Right ventricle myocardium superior (tissue), 1 donor: ENCODE data around the gene ZNF211. TPM values are rescaled to one million over a fixed set of nuclear protein-coding genes. Genes with fewer than 3 reads are reported as not detected.
A peak's percentile ranks its signal among the peaks of the same experiment; 100 is the strongest.

Source experiments
- ATAC-seq: fragments of 200-7000 bp; cut with Tn5 transposase; one replicate; pipeline ENCODE4 v1.9.1; 2020; ENCODE audit warnings: mild to moderate bottlenecking; ENCODE audit not compliant: poor library complexity
- DNase-seq: peaks from one replicate; pipeline ENCODE4 v3.0.0-alpha.2; 2020
- intact Hi-C: fragments of 100-400 bp; cut with DNase I; formaldehyde crosslinking; loops from one replicate; pipeline ENCODE4 v1.11.2; 2022
- long read RNA-seq: library from polyadenylated mRNA; unstranded; transcript quantifications from one replicate; pipeline ENCODE4 v2.0.0, GENCODE V29; 2021
- total RNA-seq: library from RNA; stranded (reverse); fragmentation: NEBNext Ultra II Directional; extraction: Animal tissue kit (Norgen Biotek cat#: 25700); gene quantifications from one replicate; pipeline ENCODE4 v1.2.1, GENCODE V29; 2021
- donor health status: DM: no; HTN: yes; CAD: no; lungs with severe emphysema.

Gene ZNF211
- total RNA-seq = 8.6 TPM
- long read RNA-seq, partial matches to known transcripts = 1 of 23 reads
- long read RNA-seq, other reads (novel, unspliced or antisense) = 6 of 23 reads

GRCh38 chr19:57632987-57633831, at the start of gene ZNF211:
Gene ZNF211, plus strand, starts transcription at chr19:57633168. Its CDS starts 179 bp downstream, at chr19:57633347.
- intact Hi-C loops = no loop called here

DNA sequence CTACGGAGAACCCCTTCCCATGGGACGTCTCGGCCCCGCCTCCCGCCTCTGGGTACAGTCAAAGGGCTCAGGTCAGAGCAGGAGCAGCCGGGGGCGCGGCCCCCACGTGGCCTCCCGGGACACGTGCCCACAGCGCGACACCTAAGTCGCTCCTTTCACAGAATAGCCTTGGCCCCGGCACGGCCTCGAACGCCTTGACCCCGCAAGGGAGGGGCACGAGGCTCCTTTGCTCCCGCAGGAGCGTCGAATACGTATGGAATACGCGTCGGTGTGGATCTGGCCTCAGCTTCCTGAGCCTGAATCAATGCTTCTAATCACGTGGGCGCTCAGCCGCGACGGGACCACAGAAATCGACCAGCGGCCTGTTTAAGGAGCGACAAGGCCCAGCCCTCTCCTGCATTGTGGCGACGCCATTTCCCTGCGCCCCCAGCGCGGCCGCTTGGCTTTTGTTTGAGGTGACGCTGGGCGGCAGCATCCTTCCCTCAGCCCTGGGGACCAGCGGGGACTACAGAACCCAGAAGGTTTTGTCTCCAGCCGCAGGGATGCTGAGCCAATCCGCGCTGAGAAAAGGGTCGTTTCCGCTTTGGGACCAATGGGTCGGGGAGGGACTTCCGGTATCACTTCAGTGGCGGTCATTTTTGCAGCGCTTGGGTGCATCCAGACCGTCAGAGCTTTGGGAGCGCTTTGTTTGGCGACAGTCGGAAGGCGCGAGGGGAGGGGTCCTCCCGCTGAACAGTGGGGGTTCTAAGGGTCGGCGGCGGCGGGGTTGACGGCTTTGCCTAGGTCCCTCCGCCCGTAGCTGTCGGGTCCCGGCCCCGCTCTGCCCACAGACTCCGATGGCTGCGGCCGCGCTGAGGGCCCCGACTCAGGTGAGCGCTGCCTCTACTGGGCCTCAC, 49.2 kb upstream of the ZNF211 start, which contains the start of gene ZIK1:
TSS of gene ZIK1 (plus strand) at position 625 of the 896 bp plus-strand sequence. CDS start at position 837, 212 bp downstream.
- intact Hi-C loops = no loop called here
- DNase-seq (peak; percentile 93), ATAC-seq (peak; percentile 95)

More at GRCh38 chr19:57632987-57633831, at the start of gene ZNF211:
- peak; percentile 100 for ATAC-seq
- peak; percentile 96 for DNase-seq

DNA sequence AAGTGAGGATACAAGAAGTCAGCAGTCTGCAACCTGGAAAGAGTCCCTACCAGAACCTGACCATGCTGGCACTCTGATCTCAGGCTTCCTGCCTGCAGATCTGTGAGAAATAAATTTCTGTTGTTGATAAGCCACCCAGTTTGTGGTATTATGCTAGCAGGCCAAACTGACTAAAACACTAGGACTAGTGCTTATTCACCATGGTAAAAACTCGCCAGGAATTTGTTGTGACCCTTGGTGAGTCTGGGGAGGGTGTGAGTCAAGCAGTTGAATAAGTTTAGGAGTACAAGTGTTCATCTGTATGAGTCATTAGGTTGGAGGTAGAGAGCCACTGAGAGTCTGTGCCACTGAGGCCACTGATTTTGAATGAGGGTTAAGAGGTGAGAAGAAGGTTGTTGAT, 45.4 kb upstream of the ZNF211 start:
- DNase-seq (no peak), ATAC-seq (no peak)
- intact Hi-C loops = no loop called here

- intact Hi-C loops = no loop called here
- ATAC-seq = no peak
- no peak for DNase-seq
Observed at GRCh38 chr19:57599377-57599760, 33.6 kb upstream of the ZNF211 start.

- DNase-seq (peak; percentile 97), ATAC-seq (peak; percentile 100)
- intact Hi-C loops = no loop called here
Observed at GRCh38 chr19:57599761-57600383, 33.1 kb upstream of the ZNF211 start, which contains the start of gene ZNF530. Gene ZNF530, plus strand, starts transcription at chr19:57599885. Its CDS starts 4,461 bp downstream, at chr19:57604346.

DNA sequence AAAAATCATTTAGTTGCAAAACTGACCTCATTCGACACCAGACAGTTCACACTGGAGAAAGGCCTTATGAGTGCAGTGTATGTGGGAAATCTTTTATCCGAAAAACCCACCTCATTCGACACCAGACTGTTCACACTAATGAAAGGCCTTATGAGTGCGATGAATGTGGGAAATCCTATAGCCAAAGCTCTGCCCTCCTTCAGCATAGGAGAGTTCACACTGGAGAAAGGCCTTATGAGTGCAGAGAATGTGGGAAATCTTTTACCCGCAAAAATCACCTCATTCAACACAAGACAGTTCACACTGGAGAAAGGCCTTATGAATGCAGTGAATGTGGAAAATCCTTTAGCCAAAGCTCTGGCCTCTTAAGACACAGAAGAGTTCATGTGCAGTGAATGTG, 26.0 kb upstream of the ZNF211 start:
- intact Hi-C loops = no loop called here
- no peak for ATAC-seq
- no peak for DNase-seq

DNA sequence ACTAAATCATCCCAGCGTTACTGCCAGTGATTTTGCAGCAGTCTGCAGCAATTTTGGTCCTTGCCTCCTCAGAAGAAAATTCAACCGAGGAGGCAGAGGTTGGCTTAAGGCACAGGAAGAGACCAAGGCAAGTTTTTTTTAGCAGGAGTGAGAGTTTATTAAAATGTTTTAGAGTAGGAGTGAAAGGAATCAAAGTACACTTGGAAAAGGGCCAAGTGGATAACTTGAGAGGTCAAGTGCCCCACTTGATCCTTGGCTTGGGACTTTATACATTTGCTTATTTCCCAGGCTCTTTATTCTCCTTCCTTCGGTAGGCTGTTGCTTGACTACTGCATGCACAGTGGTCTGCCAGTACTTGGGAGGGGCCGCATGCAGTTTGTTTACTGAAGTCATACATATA, 21.9 kb upstream of the ZNF211 start:
- ATAC-seq (no peak), DNase-seq (no peak)
- intact Hi-C loops = no loop called here

DNA sequence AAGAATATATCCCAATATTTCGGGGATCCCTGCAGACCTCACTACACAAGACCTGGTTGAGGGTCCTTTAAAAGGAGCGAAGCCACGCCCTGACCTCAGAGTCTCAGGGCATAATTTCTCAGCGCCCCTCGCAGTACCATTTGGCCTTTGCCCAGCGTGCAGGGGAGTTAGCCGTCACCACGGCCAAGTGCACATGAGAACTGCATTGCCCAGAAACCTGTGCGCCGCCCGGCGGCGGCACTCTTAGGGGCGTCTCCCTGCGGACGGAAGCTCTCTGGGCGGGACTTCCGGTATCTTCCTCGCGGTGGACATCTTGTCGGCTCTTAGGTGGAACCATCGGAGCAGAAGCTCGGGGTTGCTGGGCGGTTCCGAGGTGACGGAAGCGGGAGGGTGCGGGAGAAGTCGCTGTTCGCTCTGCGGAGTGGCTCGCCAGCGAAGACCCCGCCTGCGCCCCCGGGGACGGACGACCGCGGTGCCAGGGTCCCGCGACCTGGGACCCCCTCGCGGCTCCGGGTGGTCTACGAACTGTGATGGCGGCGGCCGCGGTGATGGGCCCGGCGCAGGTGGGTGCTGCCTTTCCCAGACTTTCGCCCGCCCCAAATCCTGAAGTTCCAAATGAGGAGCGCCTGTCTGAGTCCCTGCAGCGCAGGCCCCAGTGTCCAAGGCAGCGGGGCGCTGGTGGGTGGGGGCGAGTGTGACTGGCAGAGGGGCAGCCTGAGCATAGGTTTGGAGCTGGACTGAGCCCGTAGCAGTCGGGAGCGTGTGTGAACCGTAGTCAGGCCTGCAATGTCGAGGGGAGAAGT, 18.8 kb upstream of the ZNF211 start, which contains the start of gene ZNF134:
TSS of gene ZNF134 (plus strand) at position 302 of the 803 bp plus-strand sequence. CDS start 5,227 bp downstream, outside the sequence.
- ATAC-seq = peak; percentile 99
- DNase-seq = peak; percentile 96
- intact Hi-C loops = no loop called here

GRCh38 chr19:57615346-57615745, 17.6 kb upstream of the ZNF211 start:
- DNase-seq (no peak), ATAC-seq (no peak)
- intact Hi-C loops = no loop called here

- ATAC-seq = no peak
- DNase-seq = no peak
- intact Hi-C loops = no loop called here
Observed at GRCh38 chr19:57620673-57621348, 12.2 kb upstream of the ZNF211 start.

DNA sequence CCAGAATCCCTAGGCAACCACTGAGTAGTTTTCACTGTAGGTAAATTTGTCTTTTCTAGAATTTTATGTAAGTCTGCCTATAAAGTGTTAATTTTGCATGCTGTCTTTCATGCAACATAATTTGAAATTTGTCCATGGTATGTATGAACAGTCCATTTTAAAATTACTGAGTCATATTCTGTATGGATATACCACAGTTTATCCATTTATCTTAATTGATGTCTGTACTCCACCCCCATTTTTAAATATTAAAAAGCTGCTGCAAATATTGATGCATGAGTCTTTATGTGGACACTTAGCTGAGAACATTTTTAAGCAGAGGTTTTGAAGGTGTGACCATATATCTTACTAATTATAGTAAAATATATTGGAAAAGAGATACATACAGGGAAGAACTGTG, 9.9 kb upstream of the ZNF211 start:
- no peak for DNase-seq
- intact Hi-C loops = no loop called here

DNA sequence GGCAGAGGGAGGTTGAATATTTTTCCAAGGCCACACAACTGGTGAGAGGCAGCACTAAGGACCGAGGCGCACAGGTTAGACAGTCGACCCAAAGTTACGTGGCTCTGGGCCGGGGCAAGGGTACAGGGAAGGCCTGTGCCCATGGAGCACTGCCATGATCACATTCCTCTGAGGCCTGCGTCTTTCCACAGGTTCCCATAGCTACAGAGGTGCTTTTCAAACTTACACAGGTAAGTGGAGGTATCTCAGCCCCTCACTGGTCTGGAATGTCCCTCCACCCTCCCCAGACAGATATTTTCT, 814 bp downstream of the ZNF211 start:
- DNase-seq (no peak), ATAC-seq (peak; percentile 37)
- intact Hi-C loops = no loop called here

More for the DNA sequence above, 9.9 kb upstream of the ZNF211 start:
- no peak for ATAC-seq

DNA sequence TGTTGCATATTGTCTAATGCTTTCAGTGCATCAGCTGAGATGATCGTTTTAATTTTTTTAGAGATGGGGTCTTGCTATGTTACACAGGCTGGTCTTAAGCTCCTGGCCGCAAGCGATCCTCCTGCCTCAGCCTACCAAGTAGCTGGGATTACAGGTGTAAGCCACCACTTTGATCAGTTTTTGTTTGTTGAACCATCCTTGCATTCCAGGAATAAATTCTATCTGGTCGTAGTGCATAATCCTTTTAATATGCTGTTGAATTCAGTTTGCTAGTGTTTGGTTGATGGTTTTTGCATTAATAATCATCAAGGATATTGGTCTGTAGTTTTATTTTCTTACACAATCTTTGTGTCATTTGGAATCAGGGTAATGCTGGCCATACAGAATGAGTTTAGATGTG, 4.4 kb downstream of the ZNF211 start:
- intact Hi-C loops = no loop called here
- no peak for ATAC-seq
- DNase-seq = no peak

DNA sequence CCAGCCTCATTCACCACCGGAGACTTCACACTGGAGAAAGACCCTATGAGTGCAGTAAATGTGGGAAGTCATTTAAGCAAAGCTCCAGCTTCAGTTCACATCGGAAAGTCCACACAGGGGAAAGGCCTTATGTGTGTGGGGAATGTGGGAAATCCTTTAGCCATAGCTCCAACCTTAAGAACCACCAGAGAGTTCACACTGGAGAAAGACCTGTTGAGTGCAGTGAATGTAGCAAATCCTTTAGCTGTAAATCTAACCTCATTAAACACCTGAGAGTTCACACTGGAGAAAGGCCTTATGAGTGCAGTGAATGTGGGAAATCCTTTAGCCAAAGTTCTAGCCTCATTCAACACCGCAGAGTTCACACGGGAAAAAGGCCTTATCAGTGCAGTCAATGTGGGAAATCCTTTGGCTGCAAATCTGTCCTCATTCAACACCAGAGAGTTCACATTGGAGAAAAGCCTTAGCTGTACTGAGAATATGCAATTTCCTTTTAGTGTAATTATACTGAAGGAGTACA, 8.8 kb downstream of the ZNF211 start:
- ATAC-seq (no peak), DNase-seq (no peak)
- intact Hi-C loops = no loop called here

- ATAC-seq = no peak
Observed at GRCh38 chr19:57642396-57643046, 9.6 kb downstream of the ZNF211 start.

DNA sequence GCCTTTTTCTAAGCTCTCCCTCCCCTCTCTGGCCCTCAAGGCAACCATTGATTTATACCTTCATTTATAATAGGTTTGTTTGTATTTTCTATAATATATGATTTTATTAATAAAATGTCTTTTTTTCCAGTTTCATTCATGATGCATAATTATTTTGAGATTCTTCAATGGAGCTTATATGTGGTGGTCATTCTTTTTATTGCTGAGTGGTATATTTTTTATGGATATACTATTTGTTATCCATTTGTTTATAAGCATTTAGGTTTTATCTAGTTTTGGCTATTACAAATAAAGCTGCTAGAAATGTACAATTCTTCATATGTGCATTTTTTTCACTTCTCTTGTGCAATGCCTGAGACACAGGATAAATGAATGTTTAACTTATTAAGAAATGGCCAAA, 10.8 kb downstream of the ZNF211 start:
- ATAC-seq = no peak
- DNase-seq = no peak
- intact Hi-C loops = no loop called here

More at GRCh38 chr19:57642396-57643046, 9.6 kb downstream of the ZNF211 start:
- intact Hi-C loops = no loop called here
- DNase-seq = no peak
